ENCODE data around the gene HIRIP3.
"Not testable (repeated sequence)": the region's sequence is repeated elsewhere in the genome, so short reads cannot be mapped to it uniquely, and the experiment has no call there.

The HIRIP3 gene

DNA sequence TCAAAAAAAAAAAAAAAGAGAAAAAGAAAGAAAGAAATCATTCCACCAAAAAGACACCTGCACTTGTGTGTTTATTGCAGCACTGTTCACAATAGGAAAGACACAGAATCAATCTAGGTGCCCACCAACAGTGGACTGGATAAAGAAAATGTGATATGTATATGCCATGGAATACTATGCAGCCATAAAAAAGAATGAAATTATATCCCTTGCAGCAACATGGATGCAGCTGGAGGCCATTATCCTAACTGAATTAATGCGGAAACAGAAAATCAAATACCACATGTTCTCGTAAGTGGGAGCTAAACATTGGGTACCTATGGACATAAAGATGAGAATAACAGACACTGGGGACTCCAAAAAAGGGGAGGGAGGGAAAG is 21.9 kb upstream of the HIRIP3 start:
- in situ Hi-C loops (cut with MboI; ENCODE audit: low sequenced_read_pairs), result no loop called here

GRCh38 chr16:30016555-30017276 is 21.3 kb upstream of the HIRIP3 start:
- in situ Hi-C loops (cut with MboI; ENCODE audit: low sequenced_read_pairs), result no loop called here

GRCh38 chr16:30015450-30015849 is 20.0 kb upstream of the HIRIP3 start:
- in situ Hi-C loops (cut with MboI; ENCODE audit: low sequenced_read_pairs), result not testable (repeated sequence)

GRCh38 chr16:30012598-30012997 is 17.2 kb upstream of the HIRIP3 start:
- in situ Hi-C loops (cut with MboI; ENCODE audit: low sequenced_read_pairs), result not testable (repeated sequence)

- in situ Hi-C loops (cut with MboI; ENCODE audit: low sequenced_read_pairs), result no loop called here
These were observed 16.5 kb upstream of the HIRIP3 start for GRCh38 chr16:30011714-30012504.

GRCh38 chr16:30010844-30011713 is 15.7 kb upstream of the HIRIP3 start, which contains the start of gene DOC2A:
Gene DOC2A, minus strand, starts transcription at chr16:30011027. Its CDS starts 805 bp downstream, at chr16:30010222.
- in situ Hi-C loops (cut with MboI; ENCODE audit: low sequenced_read_pairs), result no loop called here

GRCh38 chr16:30009990-30010843 is 14.8 kb upstream of the HIRIP3 start:
- in situ Hi-C loops (cut with MboI; ENCODE audit: low sequenced_read_pairs), result no loop called here

- in situ Hi-C loops (cut with MboI; ENCODE audit: low sequenced_read_pairs), result no loop called here
These were observed 13.9 kb upstream of the HIRIP3 start for GRCh38 chr16:30009085-30009862.

DNA sequence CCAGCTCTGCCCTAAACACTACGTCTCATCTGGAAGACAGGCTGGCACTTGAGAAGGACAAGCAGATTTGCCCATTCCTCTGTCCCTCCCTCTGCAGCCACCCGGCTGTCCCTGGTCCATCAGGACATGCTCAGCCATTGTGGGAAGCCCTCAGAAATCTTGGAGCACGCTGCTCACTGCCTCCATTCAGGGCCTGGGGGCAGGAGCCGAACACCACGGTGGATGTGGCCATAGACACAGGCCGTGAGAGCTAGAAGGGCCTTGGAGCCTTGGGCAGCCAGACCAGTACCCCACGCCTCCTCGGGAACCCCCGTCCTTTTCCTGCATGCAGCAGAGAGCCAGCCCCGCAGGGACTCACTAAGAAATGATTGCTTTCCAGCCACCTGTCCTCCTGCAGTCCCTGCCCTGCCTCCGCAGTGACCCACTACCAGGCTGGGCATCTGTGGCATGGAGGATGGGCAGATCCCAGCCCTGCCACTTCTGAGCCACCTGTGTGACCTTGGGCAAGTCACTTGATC is 12.0 kb upstream of the HIRIP3 start:
- in situ Hi-C loops (cut with MboI; ENCODE audit: low sequenced_read_pairs), result no loop called here

GRCh38 chr16:30006659-30007377 is 11.4 kb upstream of the HIRIP3 start:
- in situ Hi-C loops (cut with MboI; ENCODE audit: low sequenced_read_pairs), result no loop called here

DNA sequence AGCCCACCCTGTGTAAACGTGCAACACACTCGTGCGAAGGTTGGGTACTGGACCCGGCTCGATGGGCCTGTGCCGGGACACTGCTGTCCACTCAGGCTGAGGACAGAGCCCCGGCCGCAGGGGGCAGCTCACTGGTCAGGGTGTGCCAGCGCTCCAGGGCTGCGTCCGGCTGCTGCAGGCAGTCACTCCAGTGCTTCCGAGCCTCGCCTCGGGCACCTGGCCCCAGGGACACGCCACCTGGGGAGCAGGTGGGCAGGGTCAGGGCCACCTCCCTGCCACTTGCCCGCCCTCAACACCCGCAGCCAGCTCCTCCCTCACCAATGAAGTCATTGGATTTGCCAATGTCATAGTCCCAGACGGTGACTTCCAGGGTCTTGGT is 10.7 kb upstream of the HIRIP3 start:
- in situ Hi-C loops (cut with MboI; ENCODE audit: low sequenced_read_pairs), result no loop called here

- in situ Hi-C loops (cut with MboI; ENCODE audit: low sequenced_read_pairs), result no loop called here
These were observed 10.1 kb upstream of the HIRIP3 start for GRCh38 chr16:30005341-30006094.

- in situ Hi-C loops (cut with MboI; ENCODE audit: low sequenced_read_pairs), result no loop called here
These were observed 9.4 kb upstream of the HIRIP3 start for GRCh38 chr16:30004811-30005242.

DNA sequence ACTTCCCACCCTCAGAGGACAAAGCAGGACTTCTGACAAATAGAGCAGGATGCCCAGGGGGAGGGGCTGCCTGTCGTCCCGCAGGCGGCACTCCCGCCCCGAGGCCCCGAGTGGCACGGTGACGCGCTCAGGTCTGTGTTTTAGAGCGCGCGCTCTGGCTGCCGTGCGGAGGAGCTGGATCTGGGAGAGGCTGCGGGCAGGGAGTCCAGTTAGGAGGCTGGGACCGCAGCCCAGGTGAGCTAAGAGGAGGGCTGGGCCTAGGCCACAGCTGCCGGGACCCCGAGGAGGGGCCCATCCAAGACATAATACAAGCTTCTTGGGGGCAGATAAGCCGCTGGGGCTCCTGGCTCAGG is 9.0 kb upstream of the HIRIP3 start:
- in situ Hi-C loops (cut with MboI; ENCODE audit: low sequenced_read_pairs), result no loop called here

DNA sequence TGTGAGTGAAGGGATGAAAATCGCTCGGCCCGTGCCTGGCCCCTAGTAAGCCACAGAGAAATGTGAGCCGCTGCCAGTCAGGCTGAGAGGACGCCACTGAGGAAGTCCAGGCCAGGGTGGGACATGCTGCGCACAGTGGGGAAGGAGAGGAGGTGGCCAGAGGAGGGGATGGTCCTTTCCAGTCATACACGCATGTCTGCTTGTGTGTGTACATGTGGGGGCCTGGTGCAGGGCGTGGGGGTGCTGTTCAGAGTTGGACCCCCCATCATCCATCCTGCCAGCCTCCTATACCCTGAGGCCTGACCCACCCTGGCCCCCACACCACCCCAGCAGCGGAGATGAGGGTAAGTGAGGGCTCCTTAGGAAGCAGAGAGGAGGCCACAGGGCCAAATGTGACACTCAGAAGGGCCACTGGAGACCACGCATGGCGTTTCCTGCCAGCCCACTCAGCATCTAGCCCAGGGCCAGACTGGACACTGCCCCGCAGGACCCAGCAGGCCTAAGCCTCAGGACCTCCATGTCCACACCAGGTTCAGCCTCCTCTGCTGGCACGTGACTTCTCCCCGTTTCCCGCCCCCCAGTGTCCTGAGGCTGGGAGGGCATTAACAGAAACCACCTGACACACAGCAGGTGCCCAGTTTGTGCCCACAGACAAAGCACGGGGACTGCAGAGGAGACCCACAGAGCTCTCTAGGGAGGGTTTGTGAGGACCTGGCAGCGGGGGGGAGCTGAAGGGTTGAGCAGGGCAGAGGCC is 8.4 kb upstream of the HIRIP3 start:
- in situ Hi-C loops (cut with MboI; ENCODE audit: low sequenced_read_pairs), result no loop called here

GRCh38 chr16:30002614-30003346 is 7.4 kb upstream of the HIRIP3 start:
- in situ Hi-C loops (cut with MboI; ENCODE audit: low sequenced_read_pairs), result no loop called here

Data from hTERT RPE-1 (cell line).